RWPE1 (cell line): ENCODE measurements around the gene FKBP11.

ENCODE experiments used
- CTCF ChIA-PET: fragments of 350-600 bp; sonication (Branson Sonifier 250); formaldehyde crosslinking; extraction: SDS; loops from one replicate; lab custom pipeline; 2021; lab: Yijun Ruan, JAX
- POLR2A ChIA-PET: fragments of 400-600 bp; formaldehyde crosslinking; extraction: SDS; loops from one replicate; lab custom pipeline; 2020; ENCODE audit warnings: antibody characterized with exemption; ENCODE audit not compliant: low non-redundant PET; lab: Yijun Ruan, JAX
- DNase-seq: peaks from one replicate; pipeline ENCODE4 v3.0.0; 2012; ENCODE audit warnings: low spot score
- H3K27ac ChIP-seq: fragments of 450-650 bp; 2 replicates; pipeline ENCODE4 v1.5.1; 2017
- TF ChIP-seq, protein P1 (sequence below): fragments of 450-650 bp; conservative IDR thresholded peaks from 2 replicates; pipeline ENCODE4 v1.5.1; 2017; ENCODE audit warnings: low read depth, mild to moderate bottlenecking

Gene FKBP11

DNA sequence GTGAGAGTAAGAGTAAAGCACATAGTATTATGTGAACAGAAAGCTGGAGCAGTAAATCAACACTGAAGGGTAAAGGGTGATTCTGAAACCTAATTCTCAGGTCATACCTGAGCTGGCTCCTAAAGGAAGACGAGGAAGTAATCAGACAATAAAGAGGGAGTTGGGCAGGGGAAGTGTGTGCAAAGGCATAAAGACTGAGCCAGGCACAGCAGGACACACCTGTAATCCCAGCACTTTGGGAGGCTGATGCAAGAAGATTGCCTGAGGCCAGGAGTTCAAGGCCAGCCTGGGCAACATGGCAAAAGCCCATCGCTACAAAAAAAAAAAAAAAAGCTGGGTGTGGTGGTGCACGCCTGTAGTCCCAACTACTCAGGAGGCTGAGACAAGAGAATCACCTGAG lies 22.4 kb upstream of the FKBP11 start:
- POLR2A ChIA-PET = no interaction called here
- no peak overlapping the region for H3K27ac ChIP-seq
- CTCF ChIA-PET = interaction anchor here (0.6 kb wide), 1 partner anchor 183 kb away, joined by 3 read pairs; no protein-coding TSS in a partner anchor
- TF ChIP-seq, protein P1, sequence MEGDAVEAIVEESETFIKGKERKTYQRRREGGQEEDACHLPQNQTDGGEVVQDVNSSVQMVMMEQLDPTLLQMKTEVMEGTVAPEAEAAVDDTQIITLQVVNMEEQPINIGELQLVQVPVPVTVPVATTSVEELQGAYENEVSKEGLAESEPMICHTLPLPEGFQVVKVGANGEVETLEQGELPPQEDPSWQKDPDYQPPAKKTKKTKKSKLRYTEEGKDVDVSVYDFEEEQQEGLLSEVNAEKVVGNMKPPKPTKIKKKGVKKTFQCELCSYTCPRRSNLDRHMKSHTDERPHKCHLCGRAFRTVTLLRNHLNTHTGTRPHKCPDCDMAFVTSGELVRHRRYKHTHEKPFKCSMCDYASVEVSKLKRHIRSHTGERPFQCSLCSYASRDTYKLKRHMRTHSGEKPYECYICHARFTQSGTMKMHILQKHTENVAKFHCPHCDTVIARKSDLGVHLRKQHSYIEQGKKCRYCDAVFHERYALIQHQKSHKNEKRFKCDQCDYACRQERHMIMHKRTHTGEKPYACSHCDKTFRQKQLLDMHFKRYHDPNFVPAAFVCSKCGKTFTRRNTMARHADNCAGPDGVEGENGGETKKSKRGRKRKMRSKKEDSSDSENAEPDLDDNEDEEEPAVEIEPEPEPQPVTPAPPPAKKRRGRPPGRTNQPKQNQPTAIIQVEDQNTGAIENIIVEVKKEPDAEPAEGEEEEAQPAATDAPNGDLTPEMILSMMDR = no peak
- no peak for DNase-seq

DNA sequence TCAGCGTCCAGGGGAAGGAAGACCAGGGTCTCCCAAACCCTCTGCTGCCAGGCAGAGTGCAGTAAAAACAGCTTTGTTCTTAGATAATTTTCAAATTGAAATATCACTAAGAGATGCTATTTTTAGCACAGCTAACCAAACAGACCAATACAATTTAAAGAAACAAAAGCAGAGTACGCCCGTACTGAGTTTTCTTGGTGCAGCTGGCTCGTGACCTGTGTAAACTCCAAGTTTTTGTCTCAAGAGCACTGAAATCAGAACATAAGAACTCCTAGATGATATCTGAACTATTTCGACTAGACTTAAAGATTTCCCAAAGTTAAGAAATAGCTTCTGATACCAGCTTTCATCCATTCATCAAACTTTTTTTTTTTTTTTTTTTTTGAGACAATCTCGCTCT lies 21.7 kb upstream of the FKBP11 start:
- DNase-seq = no peak
- TF ChIP-seq, protein P1 = no peak
- POLR2A ChIA-PET = interaction anchor here (0.6 kb wide), 1 partner anchor 72 kb away, joined by 4 read pairs; no protein-coding TSS in a partner anchor
- CTCF ChIA-PET = interaction anchor here (0.6 to 0.7 kb wide), 3 partner anchors 11 to 219 kb away, joined by 3 to 6 read pairs (median 5); no protein-coding TSS in a partner anchor
- H3K27ac ChIP-seq = no peak overlapping the region

DNA sequence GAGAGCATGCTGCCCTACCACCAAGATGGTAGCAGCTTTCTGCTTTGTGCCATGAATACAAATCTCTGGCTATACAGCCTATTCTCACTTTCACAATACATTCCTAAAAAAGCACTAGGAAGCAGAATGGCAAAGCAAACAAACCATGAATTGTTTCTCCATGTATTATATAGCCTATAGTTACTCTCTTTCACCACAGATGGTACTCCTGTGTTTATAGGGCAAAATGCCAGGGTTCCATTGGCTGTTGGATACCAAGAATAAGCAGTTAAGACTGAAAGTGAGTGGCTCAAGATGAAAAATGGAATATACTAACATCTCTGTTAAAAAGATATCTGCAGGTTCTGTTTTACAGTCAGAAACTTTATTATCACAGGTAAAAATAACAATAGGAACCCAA lies 20.9 kb upstream of the FKBP11 start:
- no peak for DNase-seq
- CTCF ChIA-PET = no interaction called here
- H3K27ac ChIP-seq = no peak overlapping the region
- TF ChIP-seq, protein P1 = no peak
- POLR2A ChIA-PET = no interaction called here

DNA sequence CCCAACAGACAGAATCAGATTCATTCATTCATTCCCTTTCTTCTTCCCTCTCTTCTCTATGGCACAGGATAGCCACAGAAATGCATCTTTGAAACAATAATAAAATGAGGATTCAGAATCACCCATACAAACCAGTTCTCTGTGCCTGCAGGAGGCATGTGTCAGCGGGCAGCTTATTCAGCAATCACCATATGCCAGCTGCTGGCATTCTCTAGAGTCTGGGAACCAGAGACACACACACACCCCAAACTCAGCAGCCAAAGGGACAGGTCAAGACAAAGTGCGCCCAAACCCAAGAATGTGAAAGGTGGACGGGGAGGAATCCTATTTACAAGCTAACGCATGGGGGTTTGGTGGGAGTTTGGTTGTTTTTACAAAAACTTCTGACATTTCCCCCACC lies 17.9 kb upstream of the FKBP11 start:
- DNase-seq = no peak
- TF ChIP-seq, protein P1 = no peak
- H3K27ac ChIP-seq = peak overlapping the region; percentile 39
- ChIA-PET CTCF (interaction anchor here (0.6 to 1.5 kb wide), 2 partner anchors 37 to 45 kb away, joined by 3 read pairs; no protein-coding TSS in a partner anchor), POLR2A (no interaction called here)

DNA sequence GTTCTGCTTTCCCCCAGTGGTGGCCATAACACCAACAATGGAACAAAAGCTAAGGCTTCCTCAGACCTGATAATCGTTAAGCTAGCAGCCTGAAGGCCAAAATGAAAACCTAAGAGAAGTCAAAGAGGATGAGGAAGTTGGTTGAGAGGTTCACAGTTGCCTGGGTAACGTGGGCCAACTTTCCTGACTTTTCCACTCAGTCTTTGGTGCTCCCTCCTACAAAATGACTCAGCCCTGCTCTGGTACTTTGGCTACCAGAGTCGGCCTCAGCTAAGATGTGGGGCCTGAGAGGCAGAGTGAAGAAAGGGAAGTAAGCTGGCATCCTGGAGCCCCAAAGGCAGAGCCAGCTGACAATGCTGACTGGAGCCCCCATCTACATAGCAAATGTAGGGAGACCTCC lies 14.9 kb upstream of the FKBP11 start:
- TF ChIP-seq, protein P1 = no peak
- ChIA-PET POLR2A (interaction anchor here (0.5 kb wide), 1 partner anchor 88 kb away, joined by 3 read pairs; the partner anchor contains the start of gene DDX23), CTCF (interaction anchor here (0.5 to 2.0 kb wide), 6 partner anchors 15 to 418 kb away, joined by 3 to 5 read pairs (median 4); partner anchors contain the start of genes FKBP11 and WNT1)
- DNase-seq = no peak
- no peak overlapping the region; the same call in 1 of the 2 replicates for H3K27ac ChIP-seq

DNA sequence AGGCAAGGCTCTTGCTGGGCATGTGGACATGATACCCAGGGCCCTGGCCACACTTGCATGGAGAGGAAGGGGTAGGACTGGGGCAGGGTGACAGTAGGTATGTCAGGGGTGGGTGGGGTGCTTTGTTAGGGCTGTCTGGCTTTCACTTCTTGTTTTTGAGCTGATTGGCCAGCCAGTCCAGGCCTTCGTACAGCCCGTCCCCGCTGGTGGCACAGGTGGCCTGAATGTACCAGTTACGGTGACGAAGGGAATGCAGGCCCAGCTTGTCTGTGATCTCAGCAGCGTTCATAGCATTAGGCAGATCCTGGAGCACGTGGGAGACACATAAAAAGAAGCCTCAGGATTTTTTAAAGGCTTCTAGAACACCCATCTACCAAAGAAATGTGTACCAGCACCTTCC lies 13.5 kb upstream of the FKBP11 start:
- ChIA-PET CTCF (interaction anchor here (1.4 to 2.0 kb wide), 3 partner anchors 14 to 50 kb away, joined by 3 to 5 read pairs (median 5); partner anchors contain the start of genes FKBP11 and WNT1), POLR2A (no interaction called here)
- DNase-seq = no peak
- TF ChIP-seq, protein P1 = no peak
- no peak overlapping the region for H3K27ac ChIP-seq
